NCI-H2227 treated with DMSO at 0.1 percent for 48 hours (cell line): Measurements from ENCODE around the gene DNAH1.
"Not testable (repeated sequence)": the region's sequence is repeated elsewhere in the genome, so short reads cannot be mapped to it uniquely, and the experiment has no call there.

ENCODE experiments used
- DNase-seq: peaks from one replicate; lab custom pipeline; 2025; lab: John Stamatoyannopoulos, UW

Gene DNAH1

GRCh38 chr3:52333869-52334557 is 17.9 kb downstream of the DNAH1 start:
- no peak for DNase-seq

GRCh38 chr3:52338131-52338530 is 22.0 kb downstream of the DNAH1 start:
- DNase-seq = not testable (repeated sequence)

- peak; percentile 80 for DNase-seq
These were observed 23.5 kb downstream of the DNAH1 start for GRCh38 chr3:52339612-52340011.

- DNase-seq = no peak
These were observed 25.0 kb downstream of the DNAH1 start for GRCh38 chr3:52341123-52341522.

GRCh38 chr3:52343946-52344600 is 28.0 kb downstream of the DNAH1 start:
- DNase-seq = no peak

- no peak for DNase-seq
These were observed 29.5 kb downstream of the DNAH1 start for GRCh38 chr3:52345521-52346109.

GRCh38 chr3:52346623-52347530 is 30.8 kb downstream of the DNAH1 start:
- DNase-seq = no peak

GRCh38 chr3:52347716-52348635 is 31.9 kb downstream of the DNAH1 start:
- no peak for DNase-seq

GRCh38 chr3:52349131-52349530 is 33.0 kb downstream of the DNAH1 start:
- no peak for DNase-seq

GRCh38 chr3:52349611-52350395 is 33.7 kb downstream of the DNAH1 start:
- no peak for DNase-seq

- no peak for DNase-seq
These were observed 34.3 kb downstream of the DNAH1 start for GRCh38 chr3:52350416-52350815.

- no peak for DNase-seq
These were observed 35.1 kb downstream of the DNAH1 start for GRCh38 chr3:52350981-52351761.

GRCh38 chr3:52351762-52352368 is 35.7 kb downstream of the DNAH1 start:
- no peak for DNase-seq

- DNase-seq = no peak
These were observed 36.4 kb downstream of the DNAH1 start for GRCh38 chr3:52352566-52352965.

- DNase-seq = no peak
These were observed 37.3 kb downstream of the DNAH1 start for GRCh38 chr3:52353291-52353855.

- DNase-seq = no peak
These were observed 38.6 kb downstream of the DNAH1 start for GRCh38 chr3:52354676-52355075.

- no peak for DNase-seq
These were observed 39.4 kb downstream of the DNAH1 start for GRCh38 chr3:52355526-52355925.

GRCh38 chr3:52356126-52356525 is 40.0 kb downstream of the DNAH1 start:
- DNase-seq = no peak
